NOMO-1 treated with dmso at 0.1 percent for 144 hours (cell line): ENCODE data around the gene PILRB.
"Not testable (repeated sequence)": the region's sequence is repeated elsewhere in the genome, so short reads cannot be mapped to it uniquely, and the experiment has no call there.

Source experiments
- DNase-seq: peaks from one replicate; lab custom pipeline; 2025; ENCODE audit not compliant: unreplicated experiment; lab: John Stamatoyannopoulos, UW

Gene PILRB

GRCh38 chr7:100358027-100358856 is at the start of gene PILRB:
Gene PILRB, plus strand, starts transcription at chr7:100358117. Its CDS starts 186 bp downstream, at chr7:100358303.
- DNase-seq, result no peak

GRCh38 chr7:100318329-100318728 is 39.6 kb upstream of the PILRB start:
- DNase-seq, result not testable (repeated sequence)

- not testable (repeated sequence) for DNase-seq
Observed at GRCh38 chr7:100321648-100322047, 36.3 kb upstream of the PILRB start.

GRCh38 chr7:100324194-100324593 is 33.7 kb upstream of the PILRB start:
- DNase-seq, result not testable (repeated sequence)

GRCh38 chr7:100325671-100326070 is 32.2 kb upstream of the PILRB start:
- DNase-seq, result not testable (repeated sequence)

GRCh38 chr7:100326914-100327313 is 31.0 kb upstream of the PILRB start:
- not testable (repeated sequence) for DNase-seq

- peak; percentile 94 for DNase-seq
Observed at GRCh38 chr7:100335566-100336466, 22.1 kb upstream of the PILRB start.

- DNase-seq, result not testable (repeated sequence)
Observed at GRCh38 chr7:100338083-100338696, 19.7 kb upstream of the PILRB start.

- DNase-seq, result not testable (repeated sequence)
Observed at GRCh38 chr7:100341286-100341685, 16.6 kb upstream of the PILRB start.

- no peak for DNase-seq
Observed at GRCh38 chr7:100342765-100343164, 15.2 kb upstream of the PILRB start.

- DNase-seq, result not testable (repeated sequence)
Observed at GRCh38 chr7:100344124-100344559, 13.8 kb upstream of the PILRB start.

GRCh38 chr7:100344560-100345287 is 13.2 kb upstream of the PILRB start:
- not testable (repeated sequence) for DNase-seq

GRCh38 chr7:100345288-100345672 is 12.6 kb upstream of the PILRB start:
- DNase-seq, result peak; percentile 14

- no peak for DNase-seq
Observed at GRCh38 chr7:100346921-100347320, 11.0 kb upstream of the PILRB start.

GRCh38 chr7:100348805-100349204 is 9.1 kb upstream of the PILRB start:
- no peak for DNase-seq

GRCh38 chr7:100349757-100350156 is 8.2 kb upstream of the PILRB start:
- no peak for DNase-seq

GRCh38 chr7:100351657-100352058 is 6.3 kb upstream of the PILRB start:
- DNase-seq, result no peak

- DNase-seq, result not testable (repeated sequence)
Observed at GRCh38 chr7:100352230-100352781, 5.6 kb upstream of the PILRB start.

GRCh38 chr7:100352984-100353684 is 4.8 kb upstream of the PILRB start:
- no peak for DNase-seq
